Left hindlimb (tissue), 1 donor: ENCODE measurements around the gene OR10H4.
"Not testable (repeated sequence)": the region's sequence is repeated elsewhere in the genome, so short reads cannot be mapped to it uniquely, and the experiment has no call there.

ENCODE experiments used
- DNase-seq: peaks from one replicate; pipeline ENCODE4 v3.0.0-alpha.2; 2018

OR10H4 gene

GRCh38 chr19:15945301-15945700, 3.5 kb upstream of the OR10H4 start:
- no peak for DNase-seq

GRCh38 chr19:15954820-15955219, 6.0 kb downstream of the OR10H4 start:
- no peak for DNase-seq

- no peak for DNase-seq
Measured at GRCh38 chr19:15962319-15962718, 13.5 kb downstream of the OR10H4 start.

GRCh38 chr19:15964231-15964630, 15.4 kb downstream of the OR10H4 start:
- DNase-seq, result no peak

GRCh38 chr19:15971224-15971780, 22.5 kb downstream of the OR10H4 start:
- no peak for DNase-seq

GRCh38 chr19:15972043-15972442, 23.2 kb downstream of the OR10H4 start:
- not testable (repeated sequence) for DNase-seq

GRCh38 chr19:15974856-15975255, 26.0 kb downstream of the OR10H4 start:
- DNase-seq, result no peak

GRCh38 chr19:15976836-15977689, 28.3 kb downstream of the OR10H4 start:
- DNase-seq, result no peak

GRCh38 chr19:15977690-15978089, 28.9 kb downstream of the OR10H4 start:
- no peak for DNase-seq

GRCh38 chr19:15979293-15979692, 30.5 kb downstream of the OR10H4 start:
- no peak for DNase-seq

- not testable (repeated sequence) for DNase-seq
Measured at GRCh38 chr19:15985831-15986230, 37.0 kb downstream of the OR10H4 start.

GRCh38 chr19:15986701-15987100, 37.9 kb downstream of the OR10H4 start:
- no peak for DNase-seq

- DNase-seq, result no peak
Measured at GRCh38 chr19:15989889-15990288, 41.1 kb downstream of the OR10H4 start.

GRCh38 chr19:15991602-15992001, 42.8 kb downstream of the OR10H4 start:
- no peak for DNase-seq

GRCh38 chr19:15992014-15992413, 43.2 kb downstream of the OR10H4 start:
- DNase-seq, result no peak

- DNase-seq, result no peak
Measured at GRCh38 chr19:15995536-15995935, 46.7 kb downstream of the OR10H4 start.

- DNase-seq, result no peak
Measured at GRCh38 chr19:15998166-15998565, 49.4 kb downstream of the OR10H4 start.
